ENCODE measurements around the gene ARID5B. TPM values are rescaled to one million over a fixed set of nuclear protein-coding genes. Genes with fewer than 3 reads are reported as not detected.

ARID5B gene
- total RNA-seq, 1 donor from 2014 or later = 76.8 TPM

DNA sequence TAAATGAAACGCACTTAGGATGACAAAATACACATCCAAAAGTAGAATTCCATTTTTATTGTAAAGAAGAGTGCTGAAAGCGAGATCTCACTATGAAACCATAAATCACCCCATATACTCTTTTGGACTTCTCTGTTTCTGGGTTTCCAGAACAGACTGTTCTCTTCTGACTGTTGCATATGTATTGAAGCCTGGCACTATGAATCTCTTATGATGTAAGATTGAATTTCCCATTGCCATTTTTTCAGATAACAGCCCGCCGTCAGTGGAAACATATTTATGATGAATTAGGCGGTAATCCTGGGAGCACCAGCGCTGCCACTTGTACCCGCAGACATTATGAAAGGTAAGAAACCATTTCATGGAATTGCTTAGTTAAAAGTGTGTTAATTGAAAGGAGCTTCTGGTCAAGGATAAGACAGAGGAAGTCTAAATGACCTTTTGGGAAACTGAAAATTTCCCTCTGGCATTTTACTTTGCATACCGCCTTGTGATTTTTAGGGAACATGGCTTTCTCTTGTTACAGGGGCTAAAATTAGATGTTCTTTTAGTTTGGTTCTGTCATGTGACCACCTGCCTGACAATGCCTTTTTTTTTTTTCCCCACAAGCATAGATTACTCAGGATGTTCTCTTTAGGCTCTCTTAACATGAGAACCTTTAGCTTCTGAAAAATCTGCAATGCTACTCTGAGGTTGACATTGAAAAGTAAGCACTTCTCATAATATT, 168.1 kb downstream of the ARID5B start:
- TF ChIP-seq, protein P1, sequence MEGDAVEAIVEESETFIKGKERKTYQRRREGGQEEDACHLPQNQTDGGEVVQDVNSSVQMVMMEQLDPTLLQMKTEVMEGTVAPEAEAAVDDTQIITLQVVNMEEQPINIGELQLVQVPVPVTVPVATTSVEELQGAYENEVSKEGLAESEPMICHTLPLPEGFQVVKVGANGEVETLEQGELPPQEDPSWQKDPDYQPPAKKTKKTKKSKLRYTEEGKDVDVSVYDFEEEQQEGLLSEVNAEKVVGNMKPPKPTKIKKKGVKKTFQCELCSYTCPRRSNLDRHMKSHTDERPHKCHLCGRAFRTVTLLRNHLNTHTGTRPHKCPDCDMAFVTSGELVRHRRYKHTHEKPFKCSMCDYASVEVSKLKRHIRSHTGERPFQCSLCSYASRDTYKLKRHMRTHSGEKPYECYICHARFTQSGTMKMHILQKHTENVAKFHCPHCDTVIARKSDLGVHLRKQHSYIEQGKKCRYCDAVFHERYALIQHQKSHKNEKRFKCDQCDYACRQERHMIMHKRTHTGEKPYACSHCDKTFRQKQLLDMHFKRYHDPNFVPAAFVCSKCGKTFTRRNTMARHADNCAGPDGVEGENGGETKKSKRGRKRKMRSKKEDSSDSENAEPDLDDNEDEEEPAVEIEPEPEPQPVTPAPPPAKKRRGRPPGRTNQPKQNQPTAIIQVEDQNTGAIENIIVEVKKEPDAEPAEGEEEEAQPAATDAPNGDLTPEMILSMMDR (IDR thresholded peaks at IDR 0.05) = no peak
- peaks cover 90% of the 10 kb centered on the region for H3K36me3 Mint-ChIP-seq (ENCODE audit: low read depth)
- no peaks in the 10 kb centered on the region for H3K27me3 Mint-ChIP-seq
- peaks cover 46% of the 10 kb centered on the region for H3K4me1 Mint-ChIP-seq
- peak overlapping the region; percentile 59 for H3K27ac Mint-ChIP-seq
- intact Hi-C loops (cut with micrococcal nuclease) = loop anchor here (1.0 kb wide), 1 partner anchor 11 kb away; no protein-coding TSS in a partner anchor
- ChIA-PET CTCF (no interaction called here), POLR2A (interaction anchor here (0.7 kb wide), 2 partner anchors 20 to 168 kb away, joined by 3 to 6 read pairs; partner anchors contain the start of gene ARID5B)
- H3K9me3 Mint-ChIP-seq = no peaks in the 10 kb centered on the region
- no peak for ATAC-seq (ENCODE audit: low read depth)
- H3K4me3 Mint-ChIP-seq = no peak overlapping the region
- no peak for DNase-seq

GRCh38 chr10:62071846-62072281, 170.4 kb downstream of the ARID5B start:
- peaks cover 89% of the 10 kb centered on the region for H3K36me3 Mint-ChIP-seq (ENCODE audit: low read depth)
- H3K27me3 Mint-ChIP-seq = no peaks in the 10 kb centered on the region
- peak overlapping the region; percentile 41 for H3K27ac Mint-ChIP-seq
- ChIA-PET CTCF (interaction anchor here (0.8 to 1.2 kb wide), 2 partner anchors 10 to 11 kb away, joined by 3 read pairs; no protein-coding TSS in a partner anchor), POLR2A (interaction anchor here (1.0 to 1.3 kb wide), 3 partner anchors 8 to 26 kb away, joined by 3 to 4 read pairs (median 4); no protein-coding TSS in a partner anchor)
- no peaks in the 10 kb centered on the region for H3K9me3 Mint-ChIP-seq
- ATAC-seq (ENCODE audit: low read depth) = no peak
- H3K4me1 Mint-ChIP-seq = peaks cover 47% of the 10 kb centered on the region
- no peak for DNase-seq
- no peak overlapping the region for H3K4me3 Mint-ChIP-seq
- TF ChIP-seq, protein P1 (IDR thresholded peaks at IDR 0.05) = no peak
- intact Hi-C loops (cut with micrococcal nuclease) = no loop called here

- Mint-ChIP-seq H3K27me3 (no peaks in the 10 kb centered on the region), H3K4me1 (peaks cover 57% of the 10 kb centered on the region), H3K9me3 (no peaks in the 10 kb centered on the region), H3K27ac (peak overlapping the region; percentile 41), H3K36me3 (ENCODE audit: low read depth) (peaks cover 88% of the 10 kb centered on the region), H3K4me3 (no peak overlapping the region)
- ATAC-seq (ENCODE audit: low read depth) (no peak), DNase-seq (no peak)
- intact Hi-C loops (cut with micrococcal nuclease) = no loop called here
- TF ChIP-seq, protein P1 (IDR thresholded peaks at IDR 0.05) = no peak
- ChIA-PET CTCF (interaction anchor here (1.0 kb wide), 1 partner anchor 169 kb away, joined by 3 read pairs; no protein-coding TSS in a partner anchor), POLR2A (interaction anchor here (0.7 to 1.3 kb wide), 4 partner anchors 10 to 173 kb away, joined by 3 to 4 read pairs (median 4); no protein-coding TSS in a partner anchor)
Measured at GRCh38 chr10:62072901-62073300, 171.4 kb downstream of the ARID5B start.

GRCh38 chr10:62073429-62073828, 171.9 kb downstream of the ARID5B start:
- Mint-ChIP-seq H3K27ac (peak overlapping the region; percentile 19), H3K27me3 (no peaks in the 10 kb centered on the region), H3K9me3 (no peaks in the 10 kb centered on the region), H3K4me3 (no peak overlapping the region), H3K36me3 (ENCODE audit: low read depth) (peaks cover 90% of the 10 kb centered on the region), H3K4me1 (peaks cover 60% of the 10 kb centered on the region)
- TF ChIP-seq, protein P1 (IDR thresholded peaks at IDR 0.05) = no peak
- DNase-seq = no peak
- CTCF ChIA-PET = no interaction called here
- intact Hi-C loops (cut with micrococcal nuclease) = no loop called here
- POLR2A ChIA-PET = interaction anchor here (0.9 to 2.0 kb wide), 2 partner anchors 19 to 174 kb away, joined by 4 to 5 read pairs; no protein-coding TSS in a partner anchor
- ATAC-seq (ENCODE audit: low read depth) = no peak

GRCh38 chr10:62075414-62075813, 173.9 kb downstream of the ARID5B start:
- POLR2A ChIA-PET = no interaction called here
- CTCF ChIA-PET = interaction anchor here (1.0 to 1.2 kb wide), 2 partner anchors 37 to 170 kb away, joined by 3 read pairs; no protein-coding TSS in a partner anchor
- no peak overlapping the region for H3K4me3 Mint-ChIP-seq
- intact Hi-C loops (cut with micrococcal nuclease) = no loop called here
- DNase-seq (no peak), ATAC-seq (ENCODE audit: low read depth) (no peak)
- H3K4me1 Mint-ChIP-seq = peaks cover 65% of the 10 kb centered on the region
- no peaks in the 10 kb centered on the region for H3K27me3 Mint-ChIP-seq
- peaks cover 83% of the 10 kb centered on the region for H3K36me3 Mint-ChIP-seq (ENCODE audit: low read depth)
- TF ChIP-seq, protein P1 (IDR thresholded peaks at IDR 0.05) = no peak
- H3K9me3 Mint-ChIP-seq = peaks cover 2% of the 10 kb centered on the region
- peak overlapping the region; percentile 63 for H3K27ac Mint-ChIP-seq

All from activated B cell treated with CpG ODN at 0.5 μM for 24 hours (primary cell).